Jurkat, Clone E6-1 (cell line): ENCODE measurements around the gene LYSET.
"Not testable (repeated sequence)": the region's sequence is repeated elsewhere in the genome, so short reads cannot be mapped to it uniquely, and the experiment has no call there.

Experiments used
- DNase-seq: peaks from one replicate; pipeline ENCODE4 v3.0.0-alpha.2; 2011; ENCODE audit warnings: low read depth, low spot score
- H3K4me3 ChIP-seq: 2 replicates; pipeline ENCODE4 v1.5.1; 2011; ENCODE audit warnings: mild to moderate bottlenecking, low read length, control low read depth, moderate library complexity

Gene LYSET

GRCh38 chr14:93212432-93212831 lies 27.3 kb downstream of the LYSET start:
- no peak overlapping the region for H3K4me3 ChIP-seq
- no peak for DNase-seq

- H3K4me3 ChIP-seq = no peak overlapping the region
- DNase-seq = no peak
Measured at GRCh38 chr14:93214598-93214997, 29.5 kb downstream of the LYSET start.

- peak; percentile 69 for DNase-seq
- no peak overlapping the region for H3K4me3 ChIP-seq
Measured at GRCh38 chr14:93219103-93219726, 34.1 kb downstream of the LYSET start.

GRCh38 chr14:93220509-93220908 lies 35.4 kb downstream of the LYSET start:
- no peak overlapping the region for H3K4me3 ChIP-seq
- peak; percentile 35 for DNase-seq

GRCh38 chr14:93223565-93223964 lies 38.4 kb downstream of the LYSET start:
- DNase-seq = no peak
- no peak overlapping the region for H3K4me3 ChIP-seq

- DNase-seq = no peak
- no peak overlapping the region for H3K4me3 ChIP-seq
Measured at GRCh38 chr14:93228550-93228949, 43.4 kb downstream of the LYSET start.

GRCh38 chr14:93230539-93230938 lies 45.4 kb downstream of the LYSET start:
- no peak for DNase-seq
- H3K4me3 ChIP-seq = no peak overlapping the region

GRCh38 chr14:93231129-93231979 lies 46.2 kb downstream of the LYSET start:
- H3K4me3 ChIP-seq = no peak overlapping the region
- no peak for DNase-seq

- no peak overlapping the region for H3K4me3 ChIP-seq
- no peak for DNase-seq
Measured at GRCh38 chr14:93232159-93232558, 47.0 kb downstream of the LYSET start.

GRCh38 chr14:93233078-93233477 lies 48.0 kb downstream of the LYSET start:
- H3K4me3 ChIP-seq, DNase-seq: not testable (repeated sequence)

GRCh38 chr14:93234798-93235197 lies 49.7 kb downstream of the LYSET start:
- DNase-seq = no peak
- no peak overlapping the region for H3K4me3 ChIP-seq
